ENCODE measurements around the gene SEMA6A. TPM values are rescaled to one million over a fixed set of nuclear protein-coding genes. Genes with fewer than 3 reads are reported as not detected.

The SEMA6A gene
- total RNA-seq, 4 donors from 2014 or later = 37.1 to 121 (median 111) TPM

GRCh38 chr5:116498503-116499048, 76.0 kb downstream of the SEMA6A start:
- peak overlapping the region in 1 of 4 donors; percentile 25 for H3K27ac ChIP-seq
- peaks cover 0 to 43% (median 0%) of the 10 kb centered on the region in 3 donors for H3K36me3 ChIP-seq
- TF ChIP-seq CTCF (IDR thresholded peaks at IDR 0.05) (no peak), POLR2A (IDR thresholded peaks at IDR 0.05) (no peak)
- H3K27me3 ChIP-seq = no peaks in the 10 kb centered on the region
- peaks cover 0 to 4% (median 0%) of the 10 kb centered on the region in 4 donors for H3K4me1 ChIP-seq
- no peak overlapping the region for H3K4me3 ChIP-seq
- peak in 1 of 3 donors; percentile 64 for DNase-seq
- no peaks in the 10 kb centered on the region for H3K9me3 ChIP-seq

- Histone ChIP-seq H3K27ac (no peak overlapping the region), H3K27me3 (no peaks in the 10 kb centered on the region), H3K9me3 (no peaks in the 10 kb centered on the region), H3K4me1 (peaks cover 0 to 4% (median 0%) of the 10 kb centered on the region in 4 donors), H3K4me3 (no peak overlapping the region), H3K36me3 (peaks cover 0 to 35% (median 0%) of the 10 kb centered on the region in 3 donors)
- no peak for DNase-seq
- TF ChIP-seq POLR2A (IDR thresholded peaks at IDR 0.05) (no peak), CTCF (IDR thresholded peaks at IDR 0.05) (no peak)
Observed at GRCh38 chr5:116497631-116498030, 77.0 kb downstream of the SEMA6A start.

GRCh38 chr5:116495786-116496357, 78.8 kb downstream of the SEMA6A start:
- no peaks in the 10 kb centered on the region for H3K9me3 ChIP-seq
- H3K4me3 ChIP-seq = no peak overlapping the region
- TF ChIP-seq POLR2A (IDR thresholded peaks at IDR 0.05) (no peak), CTCF (IDR thresholded peaks at IDR 0.05) (no peak)
- DNase-seq = no peak
- H3K27me3 ChIP-seq = no peaks in the 10 kb centered on the region
- H3K27ac ChIP-seq = no peak overlapping the region
- H3K4me1 ChIP-seq = peaks cover 0 to 4% (median 0%) of the 10 kb centered on the region in 4 donors
- H3K36me3 ChIP-seq = peaks cover 0 to 36% (median 0%) of the 10 kb centered on the region in 3 donors

GRCh38 chr5:116494784-116495450, 79.7 kb downstream of the SEMA6A start:
- no peak for DNase-seq
- TF ChIP-seq CTCF (IDR thresholded peaks at IDR 0.05) (no peak), POLR2A (IDR thresholded peaks at IDR 0.05) (no peak)
- Histone ChIP-seq H3K27me3 (no peaks in the 10 kb centered on the region), H3K4me1 (peaks cover 0 to 4% (median 0%) of the 10 kb centered on the region in 4 donors), H3K4me3 (no peak overlapping the region), H3K9me3 (no peaks in the 10 kb centered on the region), H3K27ac (no peak overlapping the region), H3K36me3 (peaks cover 0 to 32% (median 0%) of the 10 kb centered on the region in 3 donors)

GRCh38 chr5:116492776-116493175, 81.8 kb downstream of the SEMA6A start:
- no peak for DNase-seq
- Histone ChIP-seq H3K4me3 (no peak overlapping the region), H3K9me3 (no peaks in the 10 kb centered on the region), H3K36me3 (peaks cover 0 to 45% (median 0%) of the 10 kb centered on the region in 3 donors), H3K27ac (peak overlapping the region in 2 of 4 donors; percentile 1 to 72), H3K27me3 (no peaks in the 10 kb centered on the region), H3K4me1 (no peaks in the 10 kb centered on the region)
- TF ChIP-seq POLR2A (IDR thresholded peaks at IDR 0.05) = no peak

- Histone ChIP-seq H3K4me3 (no peak overlapping the region), H3K4me1 (no peaks in the 10 kb centered on the region), H3K27me3 (no peaks in the 10 kb centered on the region), H3K27ac (peak overlapping the region in 1 of 4 donors; percentile 72), H3K9me3 (no peaks in the 10 kb centered on the region), H3K36me3 (peaks cover 0 to 48% (median 0%) of the 10 kb centered on the region in 3 donors)
- no peak for DNase-seq
- TF ChIP-seq CTCF (IDR thresholded peaks at IDR 0.05) (no peak), POLR2A (IDR thresholded peaks at IDR 0.05) (no peak)
Observed at GRCh38 chr5:116492016-116492623, 82.5 kb downstream of the SEMA6A start.

Measured in Peyer's patch (tissue), 4 donors.